Activated CD4-positive, alpha-beta T cell treated with anti-CD3 and anti-CD28 coated beads, Interleukin-2, amount 10 ng/mL, durations not matched to agents 7 days and 5 days (primary cell): Measurements from ENCODE around the gene CR1. TPM values are rescaled to one million over a fixed set of nuclear protein-coding genes. Genes with fewer than 3 reads are reported as not detected.
"Not testable (repeated sequence)": the region's sequence is repeated elsewhere in the genome, so short reads cannot be mapped to it uniquely, and the experiment has no call there.

Experiments used
- CTCF ChIA-PET: fragments of 350-600 bp; sonication (Branson Sonifier 250); formaldehyde crosslinking; loops from one replicate; lab custom pipeline; 2021; ENCODE audit warnings: antibody characterized with exemption; lab: Charles Lee
- POLR2A ChIA-PET: fragments of 350-600 bp; sonication (Branson Sonifier 250); formaldehyde crosslinking; loops from one replicate; lab custom pipeline; 2021; ENCODE audit warnings: antibody characterized with exemption; lab: Charles Lee
- DNase-seq: peaks from one replicate; pipeline ENCODE4 v3.0.0-alpha.2; 2020
- H3K27ac Mint-ChIP-seq: one replicate; pipeline ENCODE4 v1.8.0; 2021; ENCODE audit warnings: mild to moderate bottlenecking, moderate library complexity, mixed read lengths
- H3K27me3 Mint-ChIP-seq: one replicate; pipeline ENCODE4 v1.8.0; 2021; ENCODE audit warnings: mixed read lengths
- H3K36me3 Mint-ChIP-seq: one replicate; pipeline ENCODE4 v1.8.0; 2021; ENCODE audit warnings: low read depth, mixed read lengths
- H3K4me1 Mint-ChIP-seq: one replicate; pipeline ENCODE4 v1.8.0; 2021; ENCODE audit warnings: mixed read lengths
- H3K4me3 Mint-ChIP-seq: one replicate; pipeline ENCODE4 v1.8.0; 2021; ENCODE audit warnings: mild to moderate bottlenecking, moderate library complexity, mixed read lengths
- H3K9me3 Mint-ChIP-seq: one replicate; pipeline ENCODE4 v1.8.0; 2021; ENCODE audit warnings: mixed read lengths
- total RNA-seq, 2 experiments: library from RNA; stranded (reverse); gene quantifications; one replicate each; pipeline ENCODE4 v1.2.3, GENCODE V29; 2021

CR1 gene
- total RNA-seq, 2 experiments from 2014 or later, result 0.20 to 0.25 TPM

DNA sequence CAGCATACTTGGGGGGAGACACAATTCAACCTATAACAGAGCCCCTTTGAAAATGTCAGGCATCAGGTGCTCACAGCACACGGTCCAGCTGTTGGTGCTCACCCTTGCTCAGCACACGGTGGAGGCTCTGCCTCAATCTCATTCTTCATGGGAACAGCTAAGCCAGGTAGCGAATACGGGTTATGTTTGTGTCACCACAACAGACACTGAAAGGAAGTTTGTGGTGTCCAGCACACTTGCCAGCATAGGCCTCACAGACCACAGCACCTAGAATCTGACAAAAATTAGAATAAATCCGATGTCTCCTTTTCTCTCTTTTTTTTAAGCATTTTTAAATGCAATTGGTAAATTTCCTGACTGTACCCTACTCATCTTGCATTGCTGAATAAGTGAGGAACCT, 77.1 kb downstream of the CR1 start:
- CTCF ChIA-PET, result interaction anchor here (1.0 kb wide), 1 partner anchor 36 kb away, joined by 3 read pairs; no protein-coding TSS in a partner anchor
- not testable (repeated sequence) for H3K4me3 Mint-ChIP-seq, DNase-seq, H3K9me3 Mint-ChIP-seq, H3K4me1 Mint-ChIP-seq, H3K27ac Mint-ChIP-seq, H3K36me3 Mint-ChIP-seq, H3K27me3 Mint-ChIP-seq
- POLR2A ChIA-PET, result interaction anchor here (0.5 kb wide), 1 partner anchor 140 kb away, joined by 3 read pairs; no protein-coding TSS in a partner anchor

DNA sequence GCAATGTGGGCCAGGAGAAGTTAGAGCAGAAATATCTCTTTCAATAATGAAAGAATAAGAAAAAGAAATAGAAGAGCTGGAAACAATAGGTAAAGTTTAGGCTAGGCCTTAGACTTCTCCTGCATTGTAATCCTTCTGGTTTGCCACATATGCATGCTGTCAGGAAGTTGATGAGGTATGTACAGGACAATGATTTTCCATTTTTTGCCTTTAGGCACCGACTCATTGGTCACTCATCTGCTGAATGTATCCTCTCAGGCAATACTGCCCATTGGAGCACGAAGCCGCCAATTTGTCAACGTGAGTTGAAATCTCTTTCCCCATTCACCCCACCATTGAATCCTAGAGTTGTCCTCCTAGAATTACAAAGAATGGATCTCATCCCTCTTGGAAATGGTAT, 79.4 kb downstream of the CR1 start:
- H3K27me3 Mint-ChIP-seq, CTCF ChIA-PET: not testable (repeated sequence)

DNA sequence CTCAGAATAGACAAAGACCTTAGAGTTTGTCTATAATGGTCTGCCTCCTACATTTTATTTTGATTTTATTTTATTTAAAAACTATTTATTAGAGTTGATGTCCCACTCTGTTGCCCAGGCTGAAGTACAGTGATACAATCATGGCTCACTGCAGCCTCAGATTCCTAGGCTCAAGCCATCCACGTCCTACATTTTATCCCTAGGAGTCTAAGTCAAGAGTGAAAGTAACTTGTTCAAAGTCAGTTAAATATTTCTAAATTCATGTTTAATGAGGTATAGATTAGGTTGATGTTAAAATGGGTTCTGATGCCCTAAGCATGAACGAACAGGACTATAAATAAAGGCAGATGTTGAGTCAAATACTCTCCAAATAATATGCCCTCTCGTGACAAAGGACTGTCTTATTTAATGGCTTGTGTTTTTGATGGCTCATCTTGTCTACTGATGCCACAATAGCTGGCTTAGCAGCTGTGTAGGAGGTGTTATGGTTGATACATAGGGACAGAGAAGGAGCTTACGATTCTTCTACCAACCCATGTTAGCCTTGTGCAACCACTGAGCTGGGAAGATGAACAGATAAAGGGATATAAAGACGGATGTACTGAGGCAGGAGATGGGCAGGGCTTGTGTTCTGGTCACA, 83.0 kb downstream of the CR1 start:
- DNase-seq, result no peak
- Mint-ChIP-seq H3K36me3 (no peaks in the 10 kb centered on the region), H3K4me3 (no peak overlapping the region), H3K27ac (no peak overlapping the region), H3K27me3 (peaks cover 19% of the 10 kb centered on the region), H3K4me1 (peaks cover 7% of the 10 kb centered on the region), H3K9me3 (no peaks in the 10 kb centered on the region)
- ChIA-PET CTCF (interaction anchor here (0.7 to 1.2 kb wide), 3 partner anchors 41 to 386 kb away, joined by 3 read pairs; no protein-coding TSS in a partner anchor), POLR2A (no interaction called here)

More for the DNA sequence above, 79.4 kb downstream of the CR1 start:
- H3K4me3 Mint-ChIP-seq, H3K9me3 Mint-ChIP-seq, DNase-seq, H3K27ac Mint-ChIP-seq, H3K36me3 Mint-ChIP-seq, POLR2A ChIA-PET: not testable (repeated sequence)
- peaks cover 13% of the 10 kb centered on the region for H3K4me1 Mint-ChIP-seq

DNA sequence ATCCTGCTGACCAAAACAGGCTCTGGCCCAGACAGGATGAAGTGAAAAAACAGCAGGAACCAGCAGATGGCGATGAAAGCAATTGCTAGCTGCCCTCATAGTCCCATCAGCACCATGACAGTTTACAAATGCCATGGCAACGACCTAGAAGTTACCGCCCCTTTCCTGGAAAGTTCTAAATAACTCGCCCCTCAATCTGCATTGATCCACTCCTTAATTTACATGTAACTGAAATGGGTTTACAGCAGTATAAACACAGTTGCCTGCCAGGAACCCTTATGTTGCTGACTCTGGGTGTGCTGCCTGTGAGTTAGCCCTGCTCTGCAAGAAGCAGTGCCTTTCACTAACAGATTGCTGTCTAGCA, 83.5 kb downstream of the CR1 start:
- H3K27ac Mint-ChIP-seq, result no peak overlapping the region
- no peaks in the 10 kb centered on the region for H3K36me3 Mint-ChIP-seq
- peaks cover 19% of the 10 kb centered on the region for H3K27me3 Mint-ChIP-seq
- no peak overlapping the region for H3K4me3 Mint-ChIP-seq
- H3K4me1 Mint-ChIP-seq, result peaks cover 7% of the 10 kb centered on the region
- ChIA-PET CTCF (interaction anchor here (0.7 to 1.2 kb wide), 3 partner anchors 41 to 386 kb away, joined by 3 read pairs; no protein-coding TSS in a partner anchor), POLR2A (no interaction called here)
- H3K9me3 Mint-ChIP-seq, result no peaks in the 10 kb centered on the region
- peak; percentile 57 for DNase-seq

DNA sequence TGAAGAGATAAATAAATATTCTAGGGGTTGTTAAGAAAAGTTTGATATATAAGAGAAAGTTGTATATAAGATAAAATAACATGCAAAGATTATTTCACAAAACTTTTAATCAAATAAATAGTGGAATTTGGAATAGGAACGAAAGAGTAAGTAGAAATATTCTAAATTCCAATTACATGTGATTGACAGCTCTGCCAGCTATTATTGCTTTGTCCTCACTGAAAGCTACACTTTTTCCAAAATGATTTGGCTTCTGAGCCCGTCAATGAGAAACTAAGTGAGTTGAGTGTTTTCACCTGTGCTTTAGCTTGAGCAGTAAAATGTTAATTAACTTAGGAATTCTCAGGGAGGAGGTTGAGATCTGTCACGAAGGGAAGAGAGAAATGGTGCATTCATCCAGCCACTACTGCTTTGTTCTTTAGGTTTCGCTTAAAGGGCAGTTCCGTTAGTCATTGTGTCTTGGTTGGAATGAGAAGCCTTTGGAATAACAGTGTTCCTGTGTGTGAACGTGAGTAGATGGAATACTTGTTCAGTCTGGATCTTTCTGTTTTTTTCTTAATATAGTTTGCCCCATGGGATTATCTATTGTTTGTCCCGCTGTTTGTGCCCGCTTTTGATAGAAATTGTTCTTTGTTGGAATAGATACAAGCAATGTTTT, 85.7 kb downstream of the CR1 start:
- DNase-seq, result no peak
- Mint-ChIP-seq H3K27me3 (peaks cover 18% of the 10 kb centered on the region), H3K36me3 (no peaks in the 10 kb centered on the region), H3K4me1 (peaks cover 7% of the 10 kb centered on the region), H3K4me3 (no peak overlapping the region), H3K9me3 (no peaks in the 10 kb centered on the region), H3K27ac (no peak overlapping the region)
- ChIA-PET POLR2A (no interaction called here), CTCF (no interaction called here)

DNA sequence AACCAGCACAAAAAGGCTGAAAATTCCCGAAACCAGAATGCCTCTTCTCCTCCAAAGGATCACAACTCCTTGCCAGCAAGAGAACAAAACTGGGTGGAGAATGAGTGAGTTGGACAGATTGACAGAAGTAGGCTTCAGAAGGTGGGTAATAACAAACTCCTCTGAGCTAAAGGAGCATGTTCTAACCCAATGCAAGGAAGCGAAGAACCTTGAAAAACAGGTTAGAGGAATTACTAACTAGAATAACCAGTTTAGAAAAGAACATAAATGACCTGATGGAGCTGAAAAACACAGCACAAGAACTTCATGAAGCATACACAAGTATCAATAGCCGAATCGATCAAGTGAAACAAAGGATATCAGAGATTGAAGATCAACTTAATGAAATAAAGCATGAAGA, 93.5 kb downstream of the CR1 start:
- H3K4me1 Mint-ChIP-seq, CTCF ChIA-PET, H3K27ac Mint-ChIP-seq, H3K9me3 Mint-ChIP-seq, H3K4me3 Mint-ChIP-seq, DNase-seq, H3K36me3 Mint-ChIP-seq, POLR2A ChIA-PET: not testable (repeated sequence)
- peaks cover 42% of the 10 kb centered on the region for H3K27me3 Mint-ChIP-seq

DNA sequence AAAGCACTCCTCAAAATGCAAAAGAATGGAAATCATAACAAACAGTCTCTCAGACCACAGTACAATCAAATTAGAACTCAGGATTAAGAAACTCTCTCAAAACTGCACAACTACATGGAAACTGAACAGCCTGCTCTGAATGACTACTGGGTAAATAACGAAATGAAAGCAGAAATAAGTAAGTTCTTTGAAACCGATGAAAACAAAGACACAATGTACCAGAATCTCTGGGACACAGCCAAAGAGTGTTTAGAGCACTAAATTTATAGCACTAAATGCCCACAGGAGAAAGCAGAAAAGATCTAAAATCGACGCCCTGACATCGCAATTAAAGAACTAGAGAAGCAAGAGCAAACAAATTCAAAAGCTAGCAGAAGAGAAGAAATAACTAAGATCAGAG, 95.2 kb downstream of the CR1 start:
- CTCF ChIA-PET, H3K36me3 Mint-ChIP-seq, H3K4me3 Mint-ChIP-seq, H3K27ac Mint-ChIP-seq, POLR2A ChIA-PET, H3K4me1 Mint-ChIP-seq, H3K9me3 Mint-ChIP-seq, DNase-seq: not testable (repeated sequence)
- peaks cover 47% of the 10 kb centered on the region for H3K27me3 Mint-ChIP-seq

DNA sequence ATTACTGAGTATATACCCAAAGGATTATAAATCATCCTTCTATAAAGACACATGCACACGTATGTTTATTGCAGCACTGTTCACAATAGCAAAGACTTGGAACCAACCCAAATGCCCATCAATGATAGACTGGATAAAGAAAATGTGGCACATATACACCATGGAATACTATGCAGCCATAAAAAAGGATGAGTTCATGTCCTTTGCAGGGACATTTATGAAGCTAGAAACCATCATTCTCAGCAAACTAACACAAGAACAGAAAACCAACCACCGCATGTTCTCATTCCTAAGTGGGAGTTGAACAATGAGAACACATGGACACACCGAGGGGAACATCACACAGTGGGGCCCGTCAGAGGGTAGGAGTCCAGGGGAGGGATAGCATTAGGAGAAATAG, 98.1 kb downstream of the CR1 start:
- DNase-seq, H3K27ac Mint-ChIP-seq, H3K4me3 Mint-ChIP-seq, POLR2A ChIA-PET, H3K4me1 Mint-ChIP-seq, CTCF ChIA-PET, H3K36me3 Mint-ChIP-seq, H3K9me3 Mint-ChIP-seq: not testable (repeated sequence)
- H3K27me3 Mint-ChIP-seq, result peaks cover 49% of the 10 kb centered on the region

DNA sequence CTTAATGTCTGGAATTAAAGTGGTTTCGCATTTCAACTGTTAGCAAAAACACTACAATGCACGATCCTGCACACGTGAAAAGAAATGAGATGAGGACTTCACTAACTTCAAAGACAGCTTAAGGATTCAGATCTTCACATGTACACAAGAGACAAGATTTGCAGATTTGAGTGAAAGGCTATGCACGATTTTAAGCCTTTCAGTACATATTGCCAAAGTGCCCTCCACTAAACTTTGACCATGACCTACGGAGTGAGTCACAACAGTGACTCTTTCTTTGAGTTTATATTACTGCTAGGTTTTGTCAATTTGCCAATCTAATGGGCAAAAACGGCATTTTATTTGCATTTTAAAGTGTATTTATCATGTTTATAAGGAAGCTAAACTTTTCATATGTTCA, 107.8 kb downstream of the CR1 start:
- ChIA-PET POLR2A (no interaction called here), CTCF (no interaction called here)
- no peaks in the 10 kb centered on the region for H3K9me3 Mint-ChIP-seq
- no peak for DNase-seq
- H3K4me1 Mint-ChIP-seq, result no peaks in the 10 kb centered on the region
- H3K27me3 Mint-ChIP-seq, result peaks cover 24% of the 10 kb centered on the region
- H3K27ac Mint-ChIP-seq, result no peak overlapping the region
- H3K36me3 Mint-ChIP-seq, result no peaks in the 10 kb centered on the region
- H3K4me3 Mint-ChIP-seq, result no peak overlapping the region

DNA sequence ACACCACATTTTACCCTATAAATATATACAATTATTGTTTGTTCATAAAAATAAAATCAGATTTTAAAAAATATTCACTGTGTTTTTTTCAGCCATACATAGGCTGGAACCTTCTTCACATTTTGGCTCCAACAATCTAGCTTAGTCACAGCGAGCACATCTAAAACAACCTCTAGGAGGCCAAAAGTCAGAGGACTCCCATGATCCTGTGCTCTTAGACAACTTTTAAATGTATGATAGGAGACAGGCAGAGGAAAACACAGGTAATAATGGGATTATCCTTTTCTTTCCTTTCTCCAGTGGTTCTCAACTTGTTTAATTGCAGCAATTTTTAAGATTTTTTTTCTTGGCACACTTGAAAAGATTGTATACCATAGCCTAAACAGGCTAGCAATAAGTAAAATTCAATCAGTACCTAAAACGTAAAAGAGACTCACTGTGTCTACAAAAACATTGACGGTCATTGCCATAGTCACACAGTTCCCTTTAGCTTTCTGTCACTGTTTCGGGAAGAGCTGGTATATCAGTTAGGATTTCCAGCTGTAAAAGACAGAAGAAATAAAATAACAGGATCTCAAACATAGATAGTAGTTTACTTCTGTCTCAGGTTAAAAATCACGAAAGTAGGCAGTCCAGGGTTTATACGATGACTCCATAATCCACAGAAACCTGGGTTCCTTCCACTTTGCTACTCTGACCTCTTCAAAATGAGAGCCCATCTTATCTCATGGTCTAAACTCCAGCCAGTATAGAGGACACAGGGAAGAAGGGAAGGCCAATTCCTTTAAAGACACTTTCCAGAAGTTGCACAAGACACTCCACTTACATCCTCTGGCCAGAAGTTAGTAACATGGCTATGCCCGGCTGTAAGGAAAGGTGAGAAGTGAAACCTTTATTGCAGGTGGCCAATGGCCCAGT, 109.7 kb downstream of the CR1 start:
- Mint-ChIP-seq H3K27me3 (peaks cover 20% of the 10 kb centered on the region), H3K4me1 (no peaks in the 10 kb centered on the region), H3K27ac (no peak overlapping the region), H3K36me3 (no peaks in the 10 kb centered on the region), H3K9me3 (no peaks in the 10 kb centered on the region), H3K4me3 (no peak overlapping the region)
- DNase-seq, result no peak
- ChIA-PET POLR2A (no interaction called here), CTCF (interaction anchor here (0.8 kb wide), 1 partner anchor 192 kb away, joined by 3 read pairs; no protein-coding TSS in a partner anchor)

DNA sequence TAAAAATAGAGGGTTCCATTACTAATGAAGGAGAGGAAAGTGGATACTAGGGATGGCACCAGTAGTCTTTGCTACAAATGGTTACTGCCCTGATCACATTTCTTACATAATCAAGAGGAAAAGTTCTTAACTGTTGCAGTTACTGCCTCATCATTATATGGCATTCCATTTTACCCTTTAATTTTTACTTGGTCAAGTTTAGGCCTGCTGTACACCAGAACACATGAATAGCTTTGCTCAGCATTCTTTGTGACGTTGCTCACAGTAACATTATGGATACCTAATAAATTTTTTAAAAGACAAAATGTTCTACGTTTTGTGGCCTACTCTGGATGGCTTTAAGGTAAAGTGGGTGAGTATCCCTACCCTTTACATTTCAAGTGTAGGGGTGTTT, 110.4 kb downstream of the CR1 start:
- ChIA-PET CTCF (no interaction called here), POLR2A (no interaction called here)
- H3K27me3 Mint-ChIP-seq, result peaks cover 20% of the 10 kb centered on the region
- H3K27ac Mint-ChIP-seq, result no peak overlapping the region
- no peaks in the 10 kb centered on the region for H3K4me1 Mint-ChIP-seq
- H3K9me3 Mint-ChIP-seq, result no peaks in the 10 kb centered on the region
- no peak overlapping the region for H3K4me3 Mint-ChIP-seq
- no peaks in the 10 kb centered on the region for H3K36me3 Mint-ChIP-seq
- DNase-seq, result no peak

DNA sequence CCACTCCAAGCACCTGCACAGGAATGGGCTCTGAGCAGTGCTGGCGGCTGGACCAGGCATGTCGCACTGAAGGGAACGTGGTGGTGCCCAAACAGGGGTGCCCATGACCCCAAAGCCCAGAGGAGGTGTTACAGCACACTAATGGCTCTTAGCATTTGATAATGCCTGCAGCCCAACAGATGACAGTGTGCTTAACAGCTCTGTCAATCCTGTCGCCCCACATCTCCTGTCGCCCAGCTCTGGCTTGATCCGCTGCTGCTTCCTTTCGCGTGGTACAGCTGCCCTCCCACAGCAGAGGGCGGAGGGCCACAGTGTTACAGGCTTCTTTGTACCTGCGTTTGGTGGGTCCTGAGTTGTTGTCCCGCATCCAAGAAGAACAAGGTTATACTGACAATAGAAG, 116.8 kb downstream of the CR1 start:
- peaks cover 7% of the 10 kb centered on the region for H3K27me3 Mint-ChIP-seq
- no peak overlapping the region for H3K27ac Mint-ChIP-seq
- CTCF ChIA-PET, result interaction anchor here (0.6 kb wide), 1 partner anchor 860 kb away, joined by 3 read pairs; no protein-coding TSS in a partner anchor
- H3K36me3 Mint-ChIP-seq, result no peaks in the 10 kb centered on the region
- no peaks in the 10 kb centered on the region for H3K9me3 Mint-ChIP-seq
- H3K4me3 Mint-ChIP-seq, result no peak overlapping the region
- DNase-seq, result no peak
- POLR2A ChIA-PET, result no interaction called here
- no peaks in the 10 kb centered on the region for H3K4me1 Mint-ChIP-seq
